ENCODE measurements around the gene H3-3A. TPM values are rescaled to one million over a fixed set of nuclear protein-coding genes. Genes with fewer than 3 reads are reported as not detected.

The H3-3A gene
- polyA plus RNA-seq, 3 donors = 961 to 1,826 (median 1,812) TPM

GRCh38 chr1:226029093-226029496 is 33.4 kb upstream of the H3-3A start:
- Histone ChIP-seq H3K4me1 (ENCODE audit: control insufficient read depth in 1 of 2, insufficient read depth in 2 of 2, low read length in 2 of 2) (peaks cover 63 to 69% of the 10 kb centered on the region in 2 donors), H3K27ac (ENCODE audit: low read depth in 1 of 2, low read length in 2 of 2) (peak overlapping the region; percentile 76 to 93), H3K4me2 (replicated peaks; ENCODE audit: extremely low read depth, low read length, poor library complexity, severe bottlenecking) (peak overlapping the region; percentile 43), H4K20me1 (ENCODE audit: insufficient read depth, low read length) (no peaks in the 10 kb centered on the region), H3K36me3 (replicated peaks in 1 of 2; ENCODE audit: control insufficient read depth in 1 of 2, insufficient read depth in 2 of 2, low read length in 2 of 2) (no peaks in the 10 kb centered on the region), H3K4me3 (replicated peaks in 1 of 3; ENCODE audit: low read depth in 2 of 3, low read length in 3 of 3) (peak overlapping the region in 1 of 3 experiments; percentile 32), H3K27me3 (ENCODE audit: control insufficient read depth in 2 of 2, insufficient read depth in 2 of 2, low read length in 2 of 2) (no peaks in the 10 kb centered on the region), H3K9me3 (replicated peaks in 1 of 2; ENCODE audit: control insufficient read depth in 1 of 2, insufficient read depth in 1 of 2, low read length in 2 of 2) (no peaks in the 10 kb centered on the region), H3K79me2 (ENCODE audit: insufficient read depth, low read length) (no peaks in the 10 kb centered on the region), H3K9ac (ENCODE audit: insufficient read depth, low read length, poor library complexity, severe bottlenecking) (peak overlapping the region; percentile 16), H2AFZ (ENCODE audit: insufficient read depth, low read depth, low read length, poor library complexity, severe bottlenecking) (no peak overlapping the region)
- DNase-seq = peak; percentile 83 to 98 (median 94)
- peaks cover 0 to 4% of the 10 kb centered on the region in 2 donors for H3K36me3 Mint-ChIP-seq
- H3K9me3 Mint-ChIP-seq = peaks cover 0 to 7% (median 0%) of the 10 kb centered on the region in 7 donors
- WGBS (ENCODE audit: insufficient coverage) = 92% methylated on average over 2 of the region's 7 CpGs
- H3K4me3 Mint-ChIP-seq = peak overlapping the region in 1 of 2 donors; percentile 59
- peak overlapping the region; percentile 93 to 96 (median 95) for H3K27ac Mint-ChIP-seq
- intact Hi-C loops (cut with micrococcal nuclease) = loop anchor here (5.0 kb wide), 1 partner anchor 33 kb away; the partner anchor contains the start of gene H3-3A (in 2 of the 2)
- H3K27me3 Mint-ChIP-seq (ENCODE audit: low read depth in 3 of 3) = peaks cover 0 to 5% (median 5%) of the 10 kb centered on the region in 3 donors
- H3K4me1 Mint-ChIP-seq = peaks cover 65% of the 10 kb centered on the region
- TF ChIP-seq, protein P1, sequence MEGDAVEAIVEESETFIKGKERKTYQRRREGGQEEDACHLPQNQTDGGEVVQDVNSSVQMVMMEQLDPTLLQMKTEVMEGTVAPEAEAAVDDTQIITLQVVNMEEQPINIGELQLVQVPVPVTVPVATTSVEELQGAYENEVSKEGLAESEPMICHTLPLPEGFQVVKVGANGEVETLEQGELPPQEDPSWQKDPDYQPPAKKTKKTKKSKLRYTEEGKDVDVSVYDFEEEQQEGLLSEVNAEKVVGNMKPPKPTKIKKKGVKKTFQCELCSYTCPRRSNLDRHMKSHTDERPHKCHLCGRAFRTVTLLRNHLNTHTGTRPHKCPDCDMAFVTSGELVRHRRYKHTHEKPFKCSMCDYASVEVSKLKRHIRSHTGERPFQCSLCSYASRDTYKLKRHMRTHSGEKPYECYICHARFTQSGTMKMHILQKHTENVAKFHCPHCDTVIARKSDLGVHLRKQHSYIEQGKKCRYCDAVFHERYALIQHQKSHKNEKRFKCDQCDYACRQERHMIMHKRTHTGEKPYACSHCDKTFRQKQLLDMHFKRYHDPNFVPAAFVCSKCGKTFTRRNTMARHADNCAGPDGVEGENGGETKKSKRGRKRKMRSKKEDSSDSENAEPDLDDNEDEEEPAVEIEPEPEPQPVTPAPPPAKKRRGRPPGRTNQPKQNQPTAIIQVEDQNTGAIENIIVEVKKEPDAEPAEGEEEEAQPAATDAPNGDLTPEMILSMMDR (IDR thresholded peaks at IDR 0.05) = no peak

GRCh38 chr1:226029568-226030225 is 32.8 kb upstream of the H3-3A start:
- Mint-ChIP-seq H3K36me3 (peaks cover 0 to 4% of the 10 kb centered on the region in 2 donors), H3K27ac (peak overlapping the region; percentile 93 to 96 (median 95)), H3K9me3 (peaks cover 0 to 7% (median 0%) of the 10 kb centered on the region in 7 donors), H3K27me3 (ENCODE audit: low read depth in 3 of 3) (peaks cover 0 to 5% (median 5%) of the 10 kb centered on the region in 3 donors), H3K4me1 (peaks cover 69% of the 10 kb centered on the region), H3K4me3 (no peak overlapping the region)
- H4K20me1 ChIP-seq (ENCODE audit: insufficient read depth, low read length) = no peaks in the 10 kb centered on the region
- H3K36me3 ChIP-seq (replicated peaks in 1 of 2; ENCODE audit: control insufficient read depth in 1 of 2, insufficient read depth in 2 of 2, low read length in 2 of 2) = no peaks in the 10 kb centered on the region
- no peaks in the 10 kb centered on the region for H3K27me3 ChIP-seq (ENCODE audit: control insufficient read depth in 2 of 2, insufficient read depth in 2 of 2, low read length in 2 of 2)
- DNase-seq = no peak
- H3K27ac ChIP-seq (ENCODE audit: low read depth in 1 of 2, low read length in 2 of 2) = peak overlapping the region; percentile 76 to 93
- H3K79me2 ChIP-seq (ENCODE audit: insufficient read depth, low read length) = no peaks in the 10 kb centered on the region
- H3K9ac ChIP-seq (ENCODE audit: insufficient read depth, low read length, poor library complexity, severe bottlenecking) = peak overlapping the region; percentile 16
- H3K4me3 ChIP-seq (replicated peaks in 1 of 3; ENCODE audit: low read depth in 2 of 3, low read length in 3 of 3) = peak overlapping the region in 1 of 3 experiments; percentile 32
- H3K9me3 ChIP-seq (replicated peaks in 1 of 2; ENCODE audit: control insufficient read depth in 1 of 2, insufficient read depth in 1 of 2, low read length in 2 of 2) = no peaks in the 10 kb centered on the region
- H2AFZ ChIP-seq (ENCODE audit: insufficient read depth, low read depth, low read length, poor library complexity, severe bottlenecking) = no peak overlapping the region
- TF ChIP-seq, protein P1 (IDR thresholded peaks at IDR 0.05) = no peak
- peaks cover 69 to 73% of the 10 kb centered on the region in 2 donors for H3K4me1 ChIP-seq (ENCODE audit: control insufficient read depth in 1 of 2, insufficient read depth in 2 of 2, low read length in 2 of 2)
- peak overlapping the region; percentile 43 for H3K4me2 ChIP-seq (replicated peaks; ENCODE audit: extremely low read depth, low read length, poor library complexity, severe bottlenecking)
- WGBS (ENCODE audit: insufficient coverage) = 100% methylated on average over 2 of the region's 7 CpGs
- intact Hi-C loops (cut with micrococcal nuclease) = loop anchor here (5.0 kb wide), 1 partner anchor 33 kb away; the partner anchor contains the start of gene H3-3A (in 2 of the 2)

Measured in CD14-positive monocyte (primary cell).